Activated effector memory CD4-positive, alpha-beta T cell treated with anti-CD3 and anti-CD28 coated beads, Interleukin-2, amount 50 U/mL, for 16 hours (primary cell): Measurements from ENCODE around the gene CD300C.
"Not testable (repeated sequence)": the region's sequence is repeated elsewhere in the genome, so short reads cannot be mapped to it uniquely, and the experiment has no call there.

Experiments
- DNase-seq: peaks from one replicate; pipeline ENCODE4 v3.0.0-alpha.2; 2020

CD300C gene

DNA sequence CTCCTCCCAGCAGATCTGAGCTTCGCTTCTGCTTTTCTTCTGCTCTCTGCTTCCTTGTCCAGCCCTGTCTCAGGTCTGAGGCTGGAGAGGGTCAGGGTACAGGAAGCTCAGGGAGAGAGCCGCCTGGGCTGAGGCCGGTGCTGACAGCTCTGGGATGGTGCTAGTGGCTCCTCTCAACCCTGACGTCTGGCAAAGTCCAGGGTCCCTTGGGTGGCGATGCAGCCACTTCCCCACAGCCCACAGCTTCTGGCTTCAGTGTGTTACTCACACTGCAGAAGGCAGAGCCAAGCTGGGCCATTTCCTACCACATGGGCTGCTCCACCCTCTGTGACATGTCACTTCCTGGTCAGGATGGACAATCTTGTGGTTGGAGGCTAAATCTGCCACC lies at the start of gene CD300C:
Gene CD300C, minus strand, starts transcription at position 273 of the 388 bp plus-strand sequence. CDS start 333 bp downstream, outside the sequence.
- DNase-seq = no peak

- DNase-seq = no peak
Measured at GRCh38 chr17:74595037-74595750, 49.3 kb upstream of the CD300C start.

- no peak for DNase-seq
Measured at GRCh38 chr17:74592087-74592990, 46.4 kb upstream of the CD300C start, which contains the start of gene CD300LD. TSS of gene CD300LD (minus strand) at chr17:74592283. CDS start at chr17:74592202, 81 bp downstream.

- DNase-seq = no peak
Measured at GRCh38 chr17:74591503-74591902, 45.6 kb upstream of the CD300C start.

- no peak for DNase-seq
Measured at GRCh38 chr17:74585711-74586110, 39.8 kb upstream of the CD300C start.

DNA sequence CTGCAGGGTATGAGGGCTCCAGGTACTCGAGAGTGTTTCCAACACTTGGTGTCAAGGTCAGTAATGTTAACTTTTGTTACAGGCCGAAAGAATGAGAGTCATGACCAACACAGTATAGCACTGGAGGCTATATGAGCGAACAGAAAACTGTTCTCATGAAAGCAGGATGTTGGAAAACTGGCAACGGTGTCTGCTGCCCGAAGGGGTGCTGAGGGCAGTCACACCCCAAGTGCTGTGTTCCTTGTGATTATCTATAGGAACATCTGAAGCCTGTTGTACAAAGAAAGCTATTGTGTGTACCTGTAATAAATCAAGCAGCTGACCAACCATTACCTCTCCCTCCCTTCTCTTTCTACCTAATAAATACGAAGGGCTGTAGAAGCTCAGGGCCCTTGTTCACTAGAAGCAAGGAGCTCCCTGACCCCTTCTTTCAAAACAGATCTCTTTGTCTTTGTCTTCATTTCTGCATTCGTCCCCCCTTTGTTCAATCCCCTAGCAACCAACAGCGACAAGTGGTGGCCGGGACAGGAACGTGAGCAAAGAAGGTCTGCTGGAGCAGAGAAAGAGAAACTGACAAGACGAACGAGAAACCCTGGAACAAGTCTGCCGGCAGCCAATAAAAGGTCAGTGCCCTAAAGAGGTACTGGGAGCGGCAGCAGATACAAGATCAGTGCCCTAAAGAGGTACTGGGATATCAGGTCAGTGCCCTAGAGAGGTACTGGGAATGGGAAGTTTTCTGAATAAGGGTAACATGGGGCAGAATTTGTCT lies 38.6 kb upstream of the CD300C start:
- DNase-seq = no peak

- no peak for DNase-seq
Measured at GRCh38 chr17:74582633-74583032, 36.7 kb upstream of the CD300C start.

DNA sequence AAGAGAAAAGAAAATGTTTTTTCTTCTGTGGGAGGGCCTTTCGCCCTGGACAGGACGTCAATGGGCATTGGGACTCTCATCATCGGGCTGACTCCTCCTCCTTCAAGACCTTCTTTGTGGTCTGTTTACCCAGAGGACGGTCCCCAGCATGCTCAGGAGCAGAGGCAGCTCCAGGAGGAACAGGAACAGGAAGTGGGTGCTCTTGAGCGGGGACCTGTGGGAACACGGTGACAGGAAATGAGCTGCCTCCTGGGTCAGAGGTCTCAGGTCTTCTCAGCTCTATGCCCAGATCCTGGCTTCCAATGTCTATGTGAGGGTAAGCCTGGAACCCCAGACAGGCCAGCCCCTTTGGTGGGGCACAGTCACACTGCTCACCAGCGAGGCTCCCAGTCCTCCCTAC lies 34.0 kb upstream of the CD300C start:
- DNase-seq = no peak

- no peak for DNase-seq
Measured at GRCh38 chr17:74578979-74579378, 33.1 kb upstream of the CD300C start.

- no peak for DNase-seq
Measured at GRCh38 chr17:74574489-74575142, 28.7 kb upstream of the CD300C start.

- not testable (repeated sequence) for DNase-seq
Measured at GRCh38 chr17:74573635-74574034, 27.7 kb upstream of the CD300C start.

GRCh38 chr17:74573169-74573568 lies 27.3 kb upstream of the CD300C start:
- no peak for DNase-seq

- DNase-seq = no peak
Measured at GRCh38 chr17:74571621-74572270, 25.8 kb upstream of the CD300C start.

DNA sequence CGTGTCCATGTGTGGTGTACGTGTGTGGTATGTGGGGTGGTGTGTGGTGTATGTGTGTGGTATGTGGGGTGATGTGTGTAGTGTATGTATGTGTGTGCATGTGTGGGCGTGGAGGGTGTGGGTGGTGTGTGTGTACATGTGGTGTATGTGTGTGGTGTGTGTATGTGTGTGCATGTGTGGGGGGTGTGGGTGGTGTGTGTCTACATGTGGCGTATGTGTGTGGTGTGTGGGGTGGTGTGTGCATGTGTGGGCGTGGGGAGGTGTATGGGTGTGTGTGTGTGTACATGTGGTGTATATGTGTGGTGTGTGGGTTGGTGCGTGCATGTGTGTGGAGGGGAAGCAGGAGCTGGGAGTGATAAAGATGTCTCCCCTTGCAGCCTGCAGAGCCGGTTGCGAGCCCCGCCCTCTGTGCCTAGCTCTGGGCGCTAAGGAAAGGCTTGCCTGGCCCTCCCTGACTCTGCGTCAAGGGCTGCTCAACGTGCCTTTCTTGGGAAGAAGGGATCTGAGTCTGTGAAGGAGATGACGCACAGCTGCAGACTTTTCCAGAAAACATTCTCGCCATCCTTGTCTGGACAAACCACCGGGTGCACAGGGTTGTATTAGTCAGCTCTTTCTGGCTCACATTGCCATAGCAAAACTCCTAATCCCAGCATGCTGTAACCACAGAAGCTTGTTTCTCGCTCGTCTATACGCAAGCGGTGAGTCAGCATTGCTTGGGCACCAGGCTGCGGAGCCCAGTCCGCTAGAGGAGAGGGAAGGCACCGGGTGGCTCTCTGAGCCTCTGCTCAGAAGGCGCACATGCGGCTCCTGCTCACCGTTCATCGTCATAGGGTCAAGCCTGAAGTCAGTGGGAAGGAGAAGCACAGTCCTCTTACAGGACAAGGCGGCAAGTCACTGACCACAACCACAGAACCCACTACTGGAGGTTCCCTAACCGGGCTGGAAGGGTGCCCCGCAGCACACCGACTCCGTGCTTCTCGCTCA lies 23.4 kb upstream of the CD300C start:
- DNase-seq = no peak

- DNase-seq = no peak
Measured at GRCh38 chr17:74568106-74568873, 22.4 kb upstream of the CD300C start.

GRCh38 chr17:74567397-74567796 lies 21.5 kb upstream of the CD300C start, which contains the start of gene CD300H:
TSS of gene CD300H (minus strand) at chr17:74567509.
- no peak for DNase-seq

GRCh38 chr17:74566132-74566753 lies 20.3 kb upstream of the CD300C start:
- DNase-seq = no peak

DNA sequence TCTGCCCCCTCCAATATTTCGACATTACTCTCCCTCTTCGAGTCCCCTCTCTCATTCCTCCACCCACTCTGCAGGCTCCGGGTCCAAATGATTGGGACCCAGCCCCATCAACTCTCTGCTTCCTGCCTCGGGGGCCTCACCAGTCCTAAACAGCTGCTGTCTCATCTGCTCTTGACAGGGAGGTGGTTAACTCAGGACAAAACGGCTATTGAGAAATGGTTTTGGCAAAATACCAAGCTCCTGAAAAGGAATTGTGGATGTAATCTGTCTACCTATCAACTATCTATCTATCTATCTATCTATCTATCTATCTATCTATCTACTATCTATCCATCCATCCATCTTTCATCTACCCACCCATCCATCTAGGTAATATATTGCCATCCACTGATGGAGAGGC lies 19.2 kb upstream of the CD300C start:
- no peak for DNase-seq

GRCh38 chr17:74563358-74563757 lies 17.4 kb upstream of the CD300C start:
- no peak for DNase-seq
